ENCODE measurements around the gene COL3A1.

Gene COL3A1

DNA sequence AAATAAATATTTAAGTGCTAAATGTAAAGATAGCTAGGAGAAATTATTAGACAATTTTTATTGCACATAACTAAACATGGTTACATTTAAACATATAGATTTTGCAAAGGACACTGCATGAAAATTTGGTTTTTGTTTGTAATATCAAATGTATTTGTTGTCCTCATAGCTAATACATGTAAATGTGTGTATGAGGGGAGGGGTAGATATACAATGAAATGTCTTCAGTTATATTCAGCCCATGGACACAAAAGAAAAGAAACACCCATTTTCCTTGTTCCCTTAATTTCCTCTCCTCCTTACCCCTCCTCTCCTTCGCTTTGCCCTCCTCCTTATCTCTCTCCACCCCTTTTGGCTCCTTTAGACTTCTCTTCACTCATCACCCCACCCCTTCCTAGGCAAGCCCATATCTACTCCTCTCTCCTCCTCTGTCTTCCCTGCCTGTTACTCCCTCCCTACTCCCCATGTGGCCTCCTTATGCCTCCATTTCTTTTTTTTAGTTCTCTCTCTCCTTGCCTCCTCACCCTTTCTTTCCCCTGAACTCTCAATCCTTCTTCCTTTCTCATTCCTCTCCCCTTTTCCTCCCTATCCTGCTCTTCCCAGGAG is 1.4 kb downstream of the COL3A1 start:
- no peak for DNase-seq (ENCODE audit: low read depth in 4 of 4, low spot score in 1 of 4)

DNA sequence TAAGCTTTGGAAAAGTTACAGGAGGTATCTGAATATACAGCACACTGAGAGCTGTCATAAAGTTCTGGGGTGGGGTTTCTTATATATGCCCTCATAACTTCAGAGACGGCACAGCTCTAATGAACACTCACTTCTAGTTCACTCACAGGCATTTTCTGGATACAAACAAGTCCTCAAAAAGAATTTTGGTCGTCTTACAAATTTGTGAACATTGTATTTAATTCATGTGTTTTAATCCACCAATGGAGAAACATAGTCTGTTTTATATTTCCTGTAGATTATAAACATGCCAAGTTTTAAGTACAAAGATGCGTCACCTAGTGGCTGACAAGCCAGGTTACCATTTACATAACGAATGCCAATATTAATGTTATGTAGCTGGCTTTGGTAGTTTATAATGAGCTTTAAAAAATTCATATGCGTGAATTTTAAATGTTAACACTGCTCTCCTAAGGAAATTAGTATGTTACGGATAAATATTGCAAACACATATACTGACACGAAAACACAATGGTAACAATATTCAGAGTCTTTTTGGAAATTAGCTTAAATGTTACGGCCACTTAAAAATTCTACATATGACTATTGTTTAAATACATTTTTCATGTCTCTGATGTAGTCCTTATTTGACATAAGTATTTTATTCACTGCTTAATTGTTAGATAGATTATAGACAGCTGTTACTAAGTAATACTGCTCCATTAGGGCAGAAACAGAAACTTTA is 2.5 kb downstream of the COL3A1 start:
- no peak for DNase-seq (ENCODE audit: low read depth in 4 of 4, low spot score in 1 of 4)

DNA sequence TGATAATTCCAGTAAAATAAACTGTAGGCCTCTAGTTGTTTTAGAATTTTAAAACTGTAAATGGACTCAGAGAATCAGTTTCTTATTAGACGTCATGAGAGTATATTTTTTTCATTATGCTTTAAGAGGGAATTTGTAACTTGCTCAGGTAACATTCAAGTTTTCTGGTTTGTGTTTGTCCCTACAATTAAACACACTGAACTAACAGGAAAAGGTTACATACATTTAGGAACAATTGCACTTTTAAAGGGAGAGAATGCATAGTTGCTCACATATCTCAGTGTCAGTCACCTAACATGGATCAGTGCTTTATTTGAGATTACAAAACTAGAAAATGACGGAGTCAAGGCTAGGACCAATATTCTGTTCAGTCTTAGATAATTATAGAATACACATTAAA is 3.1 kb downstream of the COL3A1 start:
- DNase-seq (ENCODE audit: low read depth in 4 of 4, low spot score in 1 of 4), result no peak

DNA sequence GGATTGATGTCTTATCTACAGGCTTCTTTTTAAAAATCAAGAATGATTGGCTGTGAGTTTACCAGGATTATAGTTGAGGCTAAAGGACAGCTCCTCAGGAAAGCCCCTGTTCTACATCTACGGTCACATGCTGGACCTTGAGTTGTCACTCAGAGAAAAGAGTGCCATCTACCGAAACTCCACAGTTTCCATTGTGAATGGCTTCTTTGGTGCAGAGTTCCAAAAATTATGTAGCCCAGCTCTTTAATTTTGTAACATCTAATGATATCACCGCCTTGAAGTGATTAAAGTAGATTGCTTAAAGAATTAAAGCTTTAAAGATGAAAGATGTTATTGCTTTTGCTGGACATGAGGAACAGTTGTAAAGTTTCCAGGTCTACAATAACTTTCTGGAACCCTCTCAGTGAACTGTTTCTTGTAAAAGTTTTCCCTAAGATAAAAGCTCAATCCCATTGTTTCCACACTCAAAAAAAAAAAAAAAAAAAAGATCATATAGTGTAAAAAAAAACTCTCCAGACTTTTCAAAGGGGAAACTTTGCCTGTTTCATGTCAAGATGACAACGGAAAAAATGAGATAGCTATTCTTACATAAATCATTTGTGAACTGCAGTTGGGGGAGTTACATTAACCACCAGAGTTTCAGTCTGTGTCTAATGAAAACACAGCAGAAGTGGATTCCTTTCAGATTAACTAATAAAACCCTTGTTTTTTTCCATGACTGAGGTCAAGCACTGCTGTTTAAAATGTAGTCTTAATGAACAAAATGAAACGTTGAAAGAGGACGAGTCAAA is 4.3 kb downstream of the COL3A1 start:
- no peak for DNase-seq (ENCODE audit: low read depth in 4 of 4, low spot score in 1 of 4)

- no peak for DNase-seq (ENCODE audit: low read depth in 4 of 4, low spot score in 1 of 4)
Measured at GRCh38 chr2:188979187-188980114, 5.3 kb downstream of the COL3A1 start.

DNA sequence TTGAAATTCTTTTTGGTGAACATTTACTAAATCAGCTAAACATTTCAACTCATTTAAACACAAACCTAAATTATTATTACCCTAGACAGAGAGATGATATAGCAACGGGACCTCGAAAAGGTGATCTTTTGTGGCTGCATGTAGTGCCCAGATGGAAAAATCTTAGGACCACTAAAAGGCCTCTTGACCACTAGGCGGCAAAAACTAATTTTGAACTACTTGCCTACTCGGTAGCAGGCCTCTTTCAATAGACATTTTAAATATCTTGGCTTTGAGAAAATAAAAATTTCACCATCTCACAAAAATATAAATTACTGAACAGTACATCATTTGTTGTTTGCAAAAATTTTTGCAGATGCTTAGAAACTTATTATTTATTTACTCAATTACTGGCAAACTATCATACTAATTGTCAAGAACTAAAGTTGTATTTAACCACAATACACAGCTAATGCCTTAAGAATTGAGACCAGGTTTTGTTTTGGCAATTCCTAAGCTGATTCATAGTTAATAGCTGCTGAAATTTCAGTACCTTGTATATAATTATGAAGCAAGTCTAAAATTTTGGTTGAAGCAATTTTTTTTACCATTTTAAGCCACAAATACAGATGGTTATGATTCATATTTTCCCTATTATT is 9.4 kb downstream of the COL3A1 start:
- DNase-seq (ENCODE audit: low read depth in 4 of 4, low spot score in 1 of 4), result no peak

DNA sequence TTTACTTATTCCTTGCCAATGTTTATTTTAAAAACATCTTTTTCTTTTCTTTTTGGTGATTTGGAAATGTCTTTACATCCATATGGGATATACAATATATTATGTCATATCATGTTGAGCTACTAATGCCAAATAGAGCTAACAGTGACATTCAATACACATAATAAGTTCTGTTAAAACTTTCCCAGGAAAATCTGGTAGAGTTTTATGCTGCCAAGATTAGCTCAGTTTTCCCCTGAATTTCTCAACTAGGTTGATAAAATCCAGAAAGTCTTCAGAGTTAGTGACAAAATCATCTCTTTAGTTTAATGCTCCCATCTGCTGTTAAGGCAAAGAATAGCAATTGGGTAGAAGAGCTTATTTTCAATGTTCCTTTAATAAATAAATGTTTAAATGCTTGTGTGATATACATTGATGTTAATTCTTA is 9.9 kb downstream of the COL3A1 start:
- no peak for DNase-seq (ENCODE audit: low read depth in 4 of 4, low spot score in 1 of 4)

GRCh38 chr2:188984680-188985079 is 10.5 kb downstream of the COL3A1 start:
- DNase-seq (ENCODE audit: low read depth in 4 of 4, low spot score in 1 of 4), result no peak

- no peak for DNase-seq (ENCODE audit: low read depth in 4 of 4, low spot score in 1 of 4)
Measured at GRCh38 chr2:188986839-188987238, 12.7 kb downstream of the COL3A1 start.

DNA sequence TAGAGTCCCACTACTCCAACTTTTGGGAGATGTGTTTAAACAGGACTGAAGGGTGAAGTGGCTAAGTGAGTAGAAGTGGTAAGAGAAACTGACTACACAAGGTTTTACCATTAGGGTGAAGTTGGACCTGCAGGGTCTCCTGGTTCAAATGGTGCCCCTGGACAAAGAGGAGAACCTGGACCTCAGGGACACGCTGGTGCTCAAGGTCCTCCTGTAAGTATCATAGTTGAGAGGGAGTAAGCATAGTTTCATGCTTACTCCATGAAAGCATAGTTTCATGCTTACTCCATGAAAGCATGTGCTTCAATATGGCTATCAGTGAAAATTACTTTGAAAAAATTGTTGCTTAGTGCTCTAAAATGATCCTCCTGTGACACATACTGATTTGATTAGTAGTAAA is 19.1 kb downstream of the COL3A1 start:
- no peak for DNase-seq (ENCODE audit: low read depth in 4 of 4, low spot score in 1 of 4)

GRCh38 chr2:188997263-188997662 is 23.1 kb downstream of the COL3A1 start:
- DNase-seq (ENCODE audit: low read depth in 4 of 4, low spot score in 1 of 4), result no peak

DNA sequence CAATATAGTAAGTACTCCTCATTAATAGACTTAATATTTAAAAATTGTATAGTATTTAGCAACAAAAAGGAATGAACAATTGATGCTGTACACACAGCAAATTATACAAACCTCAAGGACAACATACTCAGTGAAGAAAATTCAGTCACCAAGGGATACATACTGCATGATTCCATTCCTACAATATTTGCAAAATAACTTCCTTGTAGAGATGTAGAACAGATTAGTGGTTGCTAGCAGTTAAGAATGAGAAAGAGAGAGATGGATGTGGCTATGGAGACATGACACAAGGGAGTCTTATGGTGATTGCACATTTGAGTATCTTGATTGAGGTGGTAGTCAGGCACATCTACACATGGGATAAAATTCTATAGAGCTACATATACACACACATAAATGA is 26.0 kb downstream of the COL3A1 start:
- no peak for DNase-seq (ENCODE audit: low read depth in 4 of 4, low spot score in 1 of 4)

DNA sequence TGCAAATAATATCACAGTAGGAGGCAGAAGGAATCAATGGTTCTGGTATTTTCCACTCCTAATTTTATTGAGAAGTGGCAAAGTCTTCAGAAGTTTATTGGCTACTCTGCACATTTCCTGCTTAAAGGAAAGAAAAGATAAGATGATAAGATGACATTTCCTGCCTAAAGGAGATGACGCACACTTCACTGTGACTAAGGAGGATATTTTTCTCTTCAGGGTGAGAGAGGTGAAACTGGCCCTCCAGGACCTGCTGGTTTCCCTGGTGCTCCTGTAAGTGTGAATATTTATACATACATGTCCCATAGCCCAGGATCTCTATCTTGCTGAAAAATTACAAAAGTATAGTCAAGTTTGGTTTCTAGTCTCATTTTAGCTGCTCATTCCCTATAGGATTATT is 27.9 kb downstream of the COL3A1 start:
- DNase-seq (ENCODE audit: low read depth in 4 of 4, low spot score in 1 of 4), result no peak

- no peak for DNase-seq (ENCODE audit: low read depth in 4 of 4, low spot score in 1 of 4)
Measured at GRCh38 chr2:189008555-189009262, 34.5 kb downstream of the COL3A1 start.

GRCh38 chr2:189010536-189010935 is 36.4 kb downstream of the COL3A1 start:
- DNase-seq (ENCODE audit: low read depth in 4 of 4, low spot score in 1 of 4), result no peak

GRCh38 chr2:189012351-189012750 is 38.2 kb downstream of the COL3A1 start:
- no peak for DNase-seq (ENCODE audit: low read depth in 4 of 4, low spot score in 1 of 4)

DNA sequence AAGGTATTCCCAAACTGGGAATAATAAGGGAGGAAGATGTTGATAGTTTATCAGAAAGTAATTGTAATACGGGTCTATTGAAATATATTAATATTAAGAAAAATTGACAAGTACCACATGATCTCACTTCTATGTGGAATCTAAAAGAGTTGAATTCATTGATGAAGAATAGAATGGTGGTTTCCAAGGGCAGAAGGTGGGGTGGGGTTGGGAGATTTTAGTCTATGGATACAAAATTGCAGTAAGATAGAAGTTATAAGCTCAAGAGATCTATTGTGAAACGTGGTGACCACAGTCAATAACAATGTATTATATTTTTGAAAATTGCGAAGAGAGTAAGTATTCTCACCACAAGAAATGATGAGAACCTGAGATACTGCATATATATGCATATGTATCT is 38.9 kb downstream of the COL3A1 start:
- no peak for DNase-seq (ENCODE audit: low read depth in 4 of 4, low spot score in 1 of 4)

GRCh38 chr2:189013671-189014448 is 39.7 kb downstream of the COL3A1 start:
- no peak for DNase-seq (ENCODE audit: low read depth in 4 of 4, low spot score in 1 of 4)

- DNase-seq (ENCODE audit: low read depth in 4 of 4, low spot score in 1 of 4), result no peak
Measured at GRCh38 chr2:189014449-189015138, 40.4 kb downstream of the COL3A1 start.

Measured in stimulated activated CD4-positive, alpha-beta T cell treated with anti-CD3 and anti-CD28 coated beads, Interleukin-1b, Interleukin-23, amount 100 ng/mL, for 24 hours (primary cell).